Activated CD8-positive, alpha-beta memory T cell treated with anti-CD3 and anti-CD28 coated beads, Interleukin-2, amount 50 U/mL, for 4 hours (primary cell): ENCODE data around the gene CD28.

Experiments used
- DNase-seq: peaks from one replicate; pipeline ENCODE4 v3.0.0-alpha.2; 2020

CD28 gene

GRCh38 chr2:203719456-203720410, 13.3 kb downstream of the CD28 start:
- no peak for DNase-seq

GRCh38 chr2:203720915-203721672, 14.7 kb downstream of the CD28 start:
- DNase-seq: no peak

- DNase-seq: no peak
These were observed 15.4 kb downstream of the CD28 start for GRCh38 chr2:203721781-203722300.

- no peak for DNase-seq
These were observed 16.0 kb downstream of the CD28 start for GRCh38 chr2:203722411-203722810.

GRCh38 chr2:203728321-203728720, 21.9 kb downstream of the CD28 start:
- DNase-seq: no peak

GRCh38 chr2:203730076-203730729, 23.8 kb downstream of the CD28 start:
- no peak for DNase-seq

- no peak for DNase-seq
These were observed 24.4 kb downstream of the CD28 start for GRCh38 chr2:203730883-203731282.

- DNase-seq: no peak
These were observed 25.9 kb downstream of the CD28 start for GRCh38 chr2:203732092-203732952.

GRCh38 chr2:203732953-203733510, 26.6 kb downstream of the CD28 start:
- DNase-seq: no peak

GRCh38 chr2:203733684-203734083, 27.2 kb downstream of the CD28 start:
- DNase-seq: no peak

- DNase-seq: no peak
These were observed 28.0 kb downstream of the CD28 start for GRCh38 chr2:203734276-203734983.

- DNase-seq: no peak
These were observed 30.9 kb downstream of the CD28 start for GRCh38 chr2:203737360-203737759.

- no peak for DNase-seq
These were observed 32.9 kb downstream of the CD28 start for GRCh38 chr2:203739351-203739750.

GRCh38 chr2:203740871-203741281, 34.4 kb downstream of the CD28 start:
- no peak for DNase-seq

GRCh38 chr2:203741566-203741965, 35.1 kb downstream of the CD28 start:
- DNase-seq: no peak

- no peak for DNase-seq
These were observed 37.1 kb downstream of the CD28 start for GRCh38 chr2:203743441-203743981.

- DNase-seq: no peak
These were observed 37.7 kb downstream of the CD28 start for GRCh38 chr2:203744091-203744490.

- no peak for DNase-seq
These were observed 38.8 kb downstream of the CD28 start for GRCh38 chr2:203745267-203745666.

- no peak for DNase-seq
These were observed 42.1 kb downstream of the CD28 start for GRCh38 chr2:203748331-203749126.
